ENCODE measurements around the gene PCED1A. TPM values are rescaled to one million over a fixed set of nuclear protein-coding genes. Genes with fewer than 3 reads are reported as not detected.

PCED1A gene
- total and polyA plus RNA-seq, 2 of the 8 experiments (the other 6 are each of a cell fraction or from before 2014, with no cell fraction given): 13.4 to 18.9 TPM

GRCh38 chr20:2794866-2795447 lies 45.5 kb downstream of the PCED1A start (continued):
- TF ChIP-seq NRF1 (IDR thresholded peaks at IDR 0.05; ENCODE audit: low read depth, low read length): no peak

Data from H1 (cell line).